GM23248 (cell line): ENCODE measurements around the gene TSPAN1. TPM values are rescaled to one million over a fixed set of nuclear protein-coding genes. Genes with fewer than 3 reads are reported as not detected.

ENCODE experiments used
- DNase-seq: peaks from one replicate; pipeline ENCODE4 v3.0.0-alpha.2; 2015
- H2AFZ ChIP-seq: fragments of 200-600 bp; sonication (generic); 2 replicates; pipeline ENCODE4 v1.6.1; 2016; ENCODE audit warnings: antibody characterized with exemption
- H3F3A ChIP-seq: fragments of 200-600 bp; sonication (generic); 2 replicates; pipeline ENCODE4 v1.6.1; 2016; ENCODE audit warnings: mild to moderate bottlenecking, antibody characterized with exemption, mixed run types; ENCODE audit not compliant: insufficient read depth
- H3K27ac ChIP-seq: fragments of 200-600 bp; sonication (generic); 2 replicates; pipeline ENCODE4 v1.5.1; 2016; ENCODE audit warnings: mild to moderate bottlenecking
- H3K27me3 ChIP-seq: fragments of 200-600 bp; sonication (generic); replicated peaks from 2 replicates; pipeline ENCODE4 v1.6.1; 2016; ENCODE audit warnings: mild to moderate bottlenecking; ENCODE audit not compliant: insufficient read depth
- H3K36me3 ChIP-seq: fragments of 200-600 bp; sonication (generic); 2 replicates; pipeline ENCODE4 v1.6.1; 2016; ENCODE audit warnings: low read depth, mild to moderate bottlenecking
- H3K4me1 ChIP-seq: fragments of 200-600 bp; sonication (generic); 2 replicates; pipeline ENCODE4 v1.6.1; 2016; ENCODE audit warnings: mild to moderate bottlenecking; ENCODE audit not compliant: insufficient read depth
- H3K4me2 ChIP-seq: fragments of 200-600 bp; sonication (generic); one replicate; pipeline ENCODE4 v1.6.1; 2016; ENCODE audit warnings: mild to moderate bottlenecking; ENCODE audit not compliant: unreplicated experiment
- H3K4me3 ChIP-seq: fragments of 200-600 bp; sonication (generic); 2 replicates; pipeline ENCODE4 v1.5.1; 2016; ENCODE audit warnings: mild to moderate bottlenecking
- H3K79me2 ChIP-seq: fragments of 200-600 bp; sonication (generic); 2 replicates; pipeline ENCODE4 v1.6.1; 2016; ENCODE audit warnings: mild to moderate bottlenecking; ENCODE audit not compliant: insufficient read depth
- H3K9ac ChIP-seq: fragments of 200-600 bp; sonication (generic); 2 replicates; pipeline ENCODE4 v1.6.1; 2016; ENCODE audit warnings: mild to moderate bottlenecking
- H3K9me2 ChIP-seq: fragments of 200-600 bp; sonication (generic); 2 replicates; pipeline ENCODE4 v1.6.1; 2016; ENCODE audit warnings: mixed run types, mild to moderate bottlenecking, moderate library complexity; ENCODE audit not compliant: insufficient read depth
- H3K9me3 ChIP-seq: fragments of 200-600 bp; sonication (generic); one replicate; pipeline ENCODE4 v1.6.1; 2017; ENCODE audit warnings: low read depth
- H4K20me1 ChIP-seq: fragments of 200-600 bp; sonication (generic); 2 replicates; pipeline ENCODE4 v1.6.0; 2016; ENCODE audit not compliant: insufficient read depth
- EZH2 ChIP-seq: fragments of 200-600 bp; sonication (generic); IDR thresholded peaks from 2 replicates; pipeline ENCODE4 v1.6.1; 2018; ENCODE audit warnings: antibody characterized with exemption, mild to moderate bottlenecking; ENCODE audit not compliant: insufficient read depth, poor library complexity, severe bottlenecking
- EZH2phosphoT487 ChIP-seq: fragments of 200-600 bp; sonication (generic); IDR thresholded peaks from 2 replicates; pipeline ENCODE4 v1.6.1; 2018; ENCODE audit warnings: antibody characterized with exemption, moderate library complexity, mild to moderate bottlenecking, low read depth; ENCODE audit not compliant: insufficient read depth
- WGBS, 2 experiments: methylation state at CpG; one replicate each; pipeline ENCODE4 v1.1.6; 2015 to 2017; ENCODE audit warnings: low lambda C conversion rate in 2 of 2, low coverage in 1 of 2; ENCODE audit errors: missing lambda C conversion rate in 2 of 2; 5-methylcytosine and 5-hydroxymethylcytosine counted together
- in situ Hi-C: fragments of 300-500 bp; cut with MboI; formaldehyde crosslinking; loops from 2 replicates; pipeline ENCODE4 v1.15.0; 2020
- polyA plus RNA-seq: library from polyadenylated mRNA; unstranded; fragments of >200 nt; fragmentation: Nextera tagmentation; extraction: Ambion mirVana; gene quantifications from 2 replicates; pipeline ENCODE4 v1.2.1, GENCODE V29; 2016
- total RNA-seq: library from RNA; depleted of rRNA; stranded (reverse); fragments of >200 nt; shearing (Covaris generic); gene quantifications from 2 replicates; pipeline ENCODE4 v1.2.3, GENCODE V29; 2014

TSPAN1 gene
- total and polyA plus RNA-seq, 2 experiments from 2014 or later = 0.70 TPM; not detected in 1

DNA sequence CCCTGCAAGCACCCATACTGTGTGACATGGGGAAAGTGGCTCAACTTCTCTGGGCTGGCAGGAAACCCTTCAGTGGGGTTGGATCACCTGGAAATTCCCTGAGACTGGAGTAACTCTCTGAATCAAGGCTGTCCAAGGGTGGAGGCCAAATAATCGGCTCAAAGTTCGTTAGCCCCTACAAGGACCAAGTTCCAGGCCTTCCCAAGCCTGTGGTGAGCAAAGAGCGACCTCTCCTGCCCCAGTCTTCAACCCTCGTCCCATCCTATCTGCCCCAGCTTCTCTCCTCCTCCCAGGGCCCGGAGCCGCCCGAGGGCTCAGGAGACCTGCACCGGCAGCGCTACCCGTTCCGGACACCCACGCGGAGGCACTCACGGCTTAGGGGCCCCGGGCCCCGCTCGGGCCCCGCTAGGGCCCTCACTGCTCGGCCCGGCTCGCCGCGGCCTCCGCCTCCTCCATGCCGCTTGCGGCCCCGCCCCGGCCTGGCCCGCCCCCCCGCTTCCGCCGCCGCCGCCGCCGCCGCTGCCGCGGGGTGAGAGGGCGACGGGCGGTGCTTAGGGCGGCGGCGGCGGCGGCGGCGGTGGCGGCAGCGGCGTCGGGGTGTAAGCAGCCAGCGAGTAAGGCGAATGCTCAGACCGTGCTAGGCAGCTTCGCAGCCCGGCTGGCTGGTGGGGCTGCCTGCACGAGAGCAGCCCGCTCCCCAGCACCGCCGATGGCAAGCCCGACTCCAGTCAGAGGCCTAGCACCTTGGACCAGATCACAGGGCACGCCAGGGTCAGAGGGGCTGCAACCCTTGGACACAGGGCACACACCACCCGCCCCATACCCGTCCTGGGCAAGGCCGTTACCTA, 23.3 kb downstream of the TSPAN1 start, which contains the start of gene POMGNT1:
Gene POMGNT1 (minus strand): TSS at position 471 of the 848 bp plus-strand sequence. CDS start 613 bp downstream, outside the sequence.
- TF ChIP-seq EZH2phosphoT487 (no peak), EZH2 (no peak)
- Histone ChIP-seq H3K9ac (peak within 1 kb of the TSS; percentile 91), H3K9me3 (no peaks in the 10 kb centered on the region), H3K27ac (peak within 1 kb of the TSS; percentile 33; the same call in 1 of the 2 replicates), H3K36me3 (no peaks in the 10 kb centered on the region), H4K20me1 (no peaks in the 10 kb centered on the region), H3K4me2 (peak within 1 kb of the TSS; percentile 97), H2AFZ (peak within 1 kb of the TSS; percentile 99), H3K4me3 (peak within 1 kb of the TSS; percentile 97), H3K9me2 (no peaks in the 10 kb centered on the region), H3F3A (no peaks in the 10 kb centered on the region), H3K79me2 (peaks cover 6% of the 10 kb centered on the region), H3K4me1 (peaks cover 9% of the 10 kb centered on the region; the same call in 1 of the 2 replicates), H3K27me3 (no peaks in the 10 kb centered on the region)
- 0 to 1% methylated on average over 35 to 51 of the region's 67 CpGs for WGBS, 2 experiments
- in situ Hi-C loops = no loop called here
- peak; percentile 89 for DNase-seq

- DNase-seq = no peak
- H2AFZ ChIP-seq = peak overlapping the region; percentile 99; the same call in 1 of the 2 replicates
- peak overlapping the region; percentile 91 for H3K9ac ChIP-seq
- peak overlapping the region; percentile 97 for H3K4me3 ChIP-seq
- peak overlapping the region; percentile 97 for H3K4me2 ChIP-seq
- H4K20me1 ChIP-seq = no peaks in the 10 kb centered on the region
- H3K79me2 ChIP-seq = peaks cover 6% of the 10 kb centered on the region
- no peaks in the 10 kb centered on the region for H3F3A ChIP-seq
- no peaks in the 10 kb centered on the region for H3K9me3 ChIP-seq
- H3K27ac ChIP-seq = no peak overlapping the region
- in situ Hi-C loops = no loop called here
- TF ChIP-seq EZH2 (no peak), EZH2phosphoT487 (no peak)
- 84 to 86% methylated on average over 3 of the region's 3 CpGs for WGBS, 2 experiments
- no peaks in the 10 kb centered on the region for H3K36me3 ChIP-seq
- H3K9me2 ChIP-seq = no peaks in the 10 kb centered on the region
- H3K4me1 ChIP-seq = peaks cover 9% of the 10 kb centered on the region; the same call in 1 of the 2 replicates
- H3K27me3 ChIP-seq = no peaks in the 10 kb centered on the region
Measured at GRCh38 chr1:46199233-46199749, 24.4 kb downstream of the TSPAN1 start.

- Histone ChIP-seq H3F3A (no peaks in the 10 kb centered on the region), H3K79me2 (no peaks in the 10 kb centered on the region), H2AFZ (peak overlapping the region; percentile 98), H3K4me2 (peak overlapping the region; percentile 91), H4K20me1 (no peaks in the 10 kb centered on the region), H3K27me3 (no peaks in the 10 kb centered on the region), H3K27ac (no peak overlapping the region), H3K9me2 (no peaks in the 10 kb centered on the region), H3K9ac (peak overlapping the region; percentile 82), H3K9me3 (no peaks in the 10 kb centered on the region), H3K4me1 (no peaks in the 10 kb centered on the region), H3K36me3 (no peaks in the 10 kb centered on the region), H3K4me3 (peak overlapping the region; percentile 98)
- WGBS, 2 experiments = 7% methylated on average over 14 of the region's 14 CpGs
- TF ChIP-seq EZH2phosphoT487 (no peak), EZH2 (no peak)
- DNase-seq = peak; percentile 34
- in situ Hi-C loops = no loop called here
Measured at GRCh38 chr1:46203738-46204405, 29.0 kb downstream of the TSPAN1 start.

DNA sequence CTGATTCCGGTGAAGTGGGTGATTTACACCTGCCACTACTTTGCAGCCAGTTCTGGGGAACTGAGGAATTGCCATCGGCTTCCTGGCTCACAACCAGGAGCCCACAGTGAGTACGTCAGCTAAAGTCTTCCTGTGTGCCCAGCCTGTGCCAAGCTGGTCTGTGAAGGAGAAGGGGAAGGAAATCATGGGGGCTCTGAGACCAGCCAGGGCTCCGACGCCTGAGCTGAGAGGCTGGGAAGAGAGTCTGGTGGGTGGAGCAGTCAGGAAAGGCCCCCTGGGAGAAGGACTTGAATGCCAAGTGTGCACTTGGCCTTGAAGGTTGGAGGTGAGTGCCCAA, 29.5 kb downstream of the TSPAN1 start:
- in situ Hi-C loops = no loop called here
- Histone ChIP-seq H3K4me2 (peak overlapping the region; percentile 91), H3K27me3 (no peaks in the 10 kb centered on the region), H3K9me2 (no peaks in the 10 kb centered on the region), H3K9ac (peak overlapping the region; percentile 82; the same call in 1 of the 2 replicates), H3K4me3 (peak overlapping the region; percentile 98), H2AFZ (peak overlapping the region; percentile 98; the same call in 1 of the 2 replicates), H3K4me1 (no peaks in the 10 kb centered on the region), H3K9me3 (no peaks in the 10 kb centered on the region), H4K20me1 (no peaks in the 10 kb centered on the region), H3K27ac (no peak overlapping the region), H3K36me3 (no peaks in the 10 kb centered on the region), H3F3A (no peaks in the 10 kb centered on the region), H3K79me2 (no peaks in the 10 kb centered on the region)
- TF ChIP-seq EZH2 (no peak), EZH2phosphoT487 (no peak)
- 33 to 39% methylated on average over 5 of the region's 5 CpGs for WGBS, 2 experiments
- peak; percentile 6 for DNase-seq
